RWPE1 (cell line): ENCODE results near the gene FNBP1L.
A peak's percentile ranks its signal among the peaks of the same experiment; 100 is the strongest.
"Not testable (repeated sequence)": the region's sequence is repeated elsewhere in the genome, so short reads cannot be mapped to it uniquely, and the experiment has no call there.

Experiments used
- CTCF ChIA-PET: fragments of 350-600 bp; sonication (Branson Sonifier 250); formaldehyde crosslinking; extraction: SDS; loops from one replicate; lab custom pipeline; 2021; lab: Yijun Ruan, JAX
- POLR2A ChIA-PET: fragments of 400-600 bp; formaldehyde crosslinking; extraction: SDS; loops from one replicate; lab custom pipeline; 2020; ENCODE audit warnings: antibody characterized with exemption; ENCODE audit not compliant: low non-redundant PET; lab: Yijun Ruan, JAX
- DNase-seq: peaks from one replicate; pipeline ENCODE4 v3.0.0; 2012; ENCODE audit warnings: low spot score
- H3K27ac ChIP-seq: fragments of 450-650 bp; 2 replicates; pipeline ENCODE4 v1.5.1; 2017
- TF ChIP-seq, protein P1 (sequence below): fragments of 450-650 bp; conservative IDR thresholded peaks from 2 replicates; pipeline ENCODE4 v1.5.1; 2017; ENCODE audit warnings: low read depth, mild to moderate bottlenecking

Gene FNBP1L

DNA sequence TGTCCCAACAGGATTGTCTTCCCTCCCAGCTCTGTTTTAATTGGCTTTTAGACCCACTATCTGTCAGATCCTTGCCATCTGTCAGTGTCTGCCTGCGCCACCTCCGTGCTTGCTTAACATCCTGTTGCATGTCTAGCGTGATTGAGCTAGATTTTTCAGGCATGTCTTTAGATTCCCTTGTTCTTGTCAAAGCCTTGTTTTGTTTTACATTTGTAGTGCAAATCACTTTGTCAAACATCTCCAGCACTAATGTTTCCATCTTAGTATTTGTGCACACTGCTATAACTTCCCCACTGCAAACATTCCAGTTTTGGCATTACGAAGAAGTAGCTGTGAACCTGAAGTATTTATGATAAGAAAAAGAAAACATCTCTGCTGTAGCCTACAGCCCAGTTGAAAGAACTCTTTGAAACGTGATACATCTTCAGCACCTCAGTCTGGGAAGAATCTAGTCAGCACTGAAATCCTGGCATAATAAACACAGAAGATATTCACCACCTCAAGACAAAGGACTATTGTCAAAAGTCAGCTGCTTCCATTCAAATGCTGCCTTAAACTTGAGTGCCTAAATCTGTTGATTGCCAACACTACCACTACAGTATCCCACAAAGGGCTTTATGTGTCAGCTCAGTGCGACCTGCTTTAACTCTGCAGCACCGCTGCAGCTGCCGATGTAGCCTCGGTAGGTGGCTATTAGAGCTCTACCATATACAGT is 105.0 kb downstream of the FNBP1L start:
- ChIA-PET POLR2A (no interaction called here), CTCF (no interaction called here)
- no peak for DNase-seq
- TF ChIP-seq, protein P1, sequence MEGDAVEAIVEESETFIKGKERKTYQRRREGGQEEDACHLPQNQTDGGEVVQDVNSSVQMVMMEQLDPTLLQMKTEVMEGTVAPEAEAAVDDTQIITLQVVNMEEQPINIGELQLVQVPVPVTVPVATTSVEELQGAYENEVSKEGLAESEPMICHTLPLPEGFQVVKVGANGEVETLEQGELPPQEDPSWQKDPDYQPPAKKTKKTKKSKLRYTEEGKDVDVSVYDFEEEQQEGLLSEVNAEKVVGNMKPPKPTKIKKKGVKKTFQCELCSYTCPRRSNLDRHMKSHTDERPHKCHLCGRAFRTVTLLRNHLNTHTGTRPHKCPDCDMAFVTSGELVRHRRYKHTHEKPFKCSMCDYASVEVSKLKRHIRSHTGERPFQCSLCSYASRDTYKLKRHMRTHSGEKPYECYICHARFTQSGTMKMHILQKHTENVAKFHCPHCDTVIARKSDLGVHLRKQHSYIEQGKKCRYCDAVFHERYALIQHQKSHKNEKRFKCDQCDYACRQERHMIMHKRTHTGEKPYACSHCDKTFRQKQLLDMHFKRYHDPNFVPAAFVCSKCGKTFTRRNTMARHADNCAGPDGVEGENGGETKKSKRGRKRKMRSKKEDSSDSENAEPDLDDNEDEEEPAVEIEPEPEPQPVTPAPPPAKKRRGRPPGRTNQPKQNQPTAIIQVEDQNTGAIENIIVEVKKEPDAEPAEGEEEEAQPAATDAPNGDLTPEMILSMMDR, result no peak
- no peak overlapping the region for H3K27ac ChIP-seq

DNA sequence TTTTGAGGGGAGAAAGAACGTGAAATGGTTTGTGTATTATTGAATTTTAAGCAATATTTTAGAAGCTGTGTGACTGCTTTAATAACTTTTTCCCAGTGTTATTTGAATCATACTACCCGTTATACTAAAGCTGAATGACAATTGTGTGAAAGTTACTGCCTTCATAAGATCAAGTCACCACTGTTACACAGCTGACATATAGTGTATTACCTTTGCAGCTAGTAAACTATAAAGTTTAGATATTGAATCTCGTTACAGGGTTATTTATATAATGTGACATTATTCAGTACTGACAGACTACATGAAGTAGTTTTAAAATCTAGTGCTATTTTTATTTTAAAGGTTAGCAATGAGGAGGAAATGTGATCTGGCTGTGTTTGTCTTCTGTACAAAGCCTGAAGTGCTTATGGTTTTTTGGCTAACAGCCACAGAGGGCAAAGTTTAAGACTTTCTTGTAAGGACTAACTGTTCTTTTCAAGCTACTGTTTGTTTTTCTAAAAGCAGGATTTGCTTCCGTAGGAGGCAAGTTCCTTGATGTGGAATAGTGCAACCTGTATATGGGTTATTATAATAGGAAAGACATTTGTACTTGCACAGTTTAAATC is 106.1 kb downstream of the FNBP1L start:
- DNase-seq, CTCF ChIA-PET, H3K27ac ChIP-seq, POLR2A ChIA-PET: not testable (repeated sequence)

DNA sequence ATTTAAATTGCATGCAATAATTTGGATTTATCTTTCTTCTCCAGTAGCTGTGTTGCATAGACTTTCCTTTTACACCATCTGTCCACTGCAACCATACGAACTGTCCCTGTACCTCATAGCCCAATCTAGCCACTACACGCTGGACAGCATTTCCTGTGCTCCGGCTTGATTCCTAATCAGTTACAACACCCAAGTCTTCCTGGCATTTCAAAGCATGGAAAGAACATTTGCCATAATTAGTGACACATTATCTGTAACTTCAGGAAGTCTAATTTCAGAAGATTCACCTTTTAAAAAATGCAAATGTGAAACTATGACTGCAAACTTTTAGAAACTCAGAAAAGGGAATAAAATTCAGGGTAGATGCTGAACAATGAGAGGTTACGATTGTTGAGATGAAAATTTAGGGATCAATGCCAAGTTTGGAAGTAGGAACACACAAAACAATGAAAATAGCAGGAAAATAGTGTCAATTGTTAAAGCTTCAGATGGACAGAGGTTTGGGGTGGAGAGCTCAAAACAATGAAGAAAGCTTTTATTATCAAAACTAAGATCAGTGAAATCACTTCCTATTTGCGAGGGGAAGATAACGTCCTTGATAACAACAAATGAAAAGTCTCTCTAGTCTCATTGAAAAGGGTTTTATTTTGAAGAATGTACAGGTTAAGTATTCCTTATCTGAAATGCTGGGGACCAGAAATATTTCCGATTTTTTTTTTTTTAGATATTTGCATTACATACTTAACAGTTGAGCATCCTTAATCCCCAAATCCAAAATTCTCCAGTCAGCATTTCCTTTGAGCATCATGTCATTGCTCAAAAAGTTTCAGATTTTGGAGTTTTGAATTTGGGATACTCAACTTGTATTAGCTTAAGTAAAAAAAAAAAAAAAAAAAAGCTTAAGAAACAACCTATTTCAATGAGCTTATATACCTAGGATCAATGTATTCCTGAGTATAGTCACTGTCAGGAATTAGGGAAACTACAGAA is 107.3 kb downstream of the FNBP1L start:
- no peak overlapping the region for H3K27ac ChIP-seq
- no peak for DNase-seq
- POLR2A ChIA-PET, result no interaction called here
- CTCF ChIA-PET, result interaction anchor here (0.6 kb wide), 1 partner anchor 317 kb away, joined by 5 read pairs; no protein-coding TSS in a partner anchor
- TF ChIP-seq, protein P1, result no peak

DNA sequence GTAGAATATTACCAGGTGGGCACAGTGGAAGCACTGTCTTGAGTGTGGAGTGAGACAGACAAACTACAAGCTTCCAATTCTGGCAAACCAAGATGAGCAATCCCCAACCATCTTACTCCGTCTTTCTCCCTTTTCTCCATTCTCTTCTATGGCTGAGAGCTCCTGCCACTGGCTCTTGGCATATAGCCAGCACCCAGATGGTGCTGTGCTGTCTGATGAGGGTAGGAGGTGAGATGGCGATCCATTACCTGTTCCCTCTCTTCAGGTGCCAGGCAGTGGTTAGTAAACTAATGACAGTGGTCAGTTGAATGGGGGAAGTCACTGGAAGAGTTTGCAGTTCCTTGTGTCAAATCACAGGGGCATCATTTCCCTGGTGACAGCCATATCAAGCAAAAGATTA is 108.4 kb downstream of the FNBP1L start:
- ChIA-PET CTCF (interaction anchor here (0.6 kb wide), 1 partner anchor 18 kb away, joined by 4 read pairs; no protein-coding TSS in a partner anchor), POLR2A (no interaction called here)
- TF ChIP-seq, protein P1, result no peak
- no peak overlapping the region for H3K27ac ChIP-seq
- peak; percentile 22 for DNase-seq

DNA sequence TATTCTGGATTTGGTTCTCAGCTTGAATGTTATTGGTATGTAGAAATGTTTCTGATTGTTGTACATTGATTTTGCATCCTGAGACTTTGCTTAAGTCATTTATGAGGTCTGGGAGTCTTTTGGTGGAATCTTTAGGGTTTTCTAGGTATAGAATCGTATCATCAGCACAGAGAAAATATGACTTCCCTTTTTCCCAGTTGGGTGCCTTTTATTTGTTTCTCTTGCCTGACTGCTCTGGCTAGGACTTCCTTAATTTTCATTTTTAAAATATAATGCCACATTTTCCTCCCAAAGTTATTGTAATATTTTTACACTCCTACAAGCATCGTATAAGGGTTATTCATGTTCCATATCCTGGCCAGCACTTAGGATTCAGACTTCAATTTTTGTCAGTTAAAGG is 111.1 kb downstream of the FNBP1L start:
- no peak overlapping the region for H3K27ac ChIP-seq
- ChIA-PET CTCF (no interaction called here), POLR2A (no interaction called here)
- DNase-seq, result no peak
- TF ChIP-seq, protein P1, result no peak

DNA sequence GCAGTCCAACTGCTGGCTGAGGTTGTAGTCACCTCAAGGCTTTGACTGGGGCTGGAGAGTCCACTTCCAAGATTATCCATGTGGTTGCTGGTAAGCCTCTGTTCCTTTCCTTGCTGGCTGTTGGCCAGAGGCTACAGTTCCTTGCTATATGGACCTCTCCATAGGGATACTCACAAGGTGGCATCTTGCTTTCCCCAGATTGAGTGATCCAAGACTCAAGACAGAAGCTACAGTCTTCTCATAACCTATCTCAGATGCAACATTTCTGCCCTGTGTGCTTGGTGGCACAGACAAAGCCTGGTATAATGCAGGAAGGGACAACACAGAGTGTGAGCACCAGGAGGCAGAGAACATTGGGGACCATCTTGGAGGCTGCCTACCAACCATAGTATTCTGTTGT is 111.8 kb downstream of the FNBP1L start:
- CTCF ChIA-PET, result no interaction called here
- no peak for DNase-seq
- no peak overlapping the region for H3K27ac ChIP-seq
- POLR2A ChIA-PET, result no interaction called here
- TF ChIP-seq, protein P1, result no peak
